ENCODE results near the gene ZNF688. TPM values are rescaled to one million over a fixed set of nuclear protein-coding genes. Genes with fewer than 3 reads are reported as not detected.
"Not testable (repeated sequence)": the region's sequence is repeated elsewhere in the genome, so short reads cannot be mapped to it uniquely, and the experiment has no call there.

The ZNF688 gene
- 5.9 TPM for total RNA-seq

GRCh38 chr16:30571445-30572322, at the start of gene ZNF688:
Gene ZNF688, minus strand, starts transcription at chr16:30571714. Its CDS starts 85 bp downstream, at chr16:30571629.
- DNase-seq = peak; percentile 95

- DNase-seq = no peak
Measured at GRCh38 chr16:30620169-30620568, 48.7 kb upstream of the ZNF688 start.

DNA sequence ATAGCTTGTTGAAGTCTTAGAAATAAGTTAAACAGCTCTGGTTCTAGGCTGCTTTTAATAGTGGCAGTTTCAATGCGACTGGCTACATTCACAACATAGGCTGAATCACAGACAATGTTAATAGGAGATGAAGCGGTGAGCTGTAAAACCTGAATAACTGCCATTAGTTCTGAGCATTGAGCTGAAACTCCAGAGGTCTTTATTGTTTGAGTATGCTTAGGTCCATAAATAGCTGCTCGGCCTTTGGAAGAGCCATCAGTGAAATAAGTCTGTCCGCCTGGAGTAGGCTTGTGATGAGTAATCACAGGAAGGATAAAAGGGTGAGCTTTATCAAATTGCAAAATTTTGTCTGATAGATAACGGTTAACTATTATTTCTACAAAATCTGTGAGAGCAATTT, 48.1 kb upstream of the ZNF688 start:
- DNase-seq = no peak

GRCh38 chr16:30619202-30619601, 47.7 kb upstream of the ZNF688 start:
- no peak for DNase-seq

DNA sequence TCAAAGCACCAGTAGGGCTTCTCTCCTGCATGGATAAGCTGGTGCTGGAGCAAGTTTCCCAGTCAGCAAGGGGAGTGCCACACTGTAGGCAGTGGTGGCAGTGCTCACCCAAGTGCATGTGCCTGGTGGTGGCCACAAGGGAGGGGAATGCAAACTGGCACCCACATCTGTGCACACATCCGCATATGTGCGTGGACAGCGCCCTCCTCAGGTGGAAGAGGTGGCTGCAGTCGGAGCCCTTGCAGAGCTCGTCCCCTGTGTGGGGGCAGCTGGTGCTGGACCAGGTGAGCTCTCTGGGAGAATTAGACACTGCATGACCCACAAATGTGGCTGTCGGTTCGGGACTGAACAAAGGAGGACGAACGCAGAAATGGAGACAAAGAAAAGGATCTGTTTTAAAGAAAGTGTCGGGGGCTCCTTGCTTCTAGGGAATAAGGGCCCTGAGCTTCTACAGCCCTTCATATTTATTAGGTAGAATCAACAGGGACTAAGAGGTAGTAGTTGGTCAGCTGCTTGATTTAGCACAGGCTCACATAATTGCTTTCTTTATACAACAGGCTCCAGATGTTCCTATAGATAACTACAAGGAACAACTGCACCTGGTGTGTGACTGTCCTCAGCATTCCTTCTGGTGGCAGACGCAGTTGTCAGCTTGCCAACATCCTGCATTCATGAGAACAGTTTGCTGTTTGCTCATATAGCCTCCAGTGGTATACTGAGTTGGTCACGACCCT, 44.0 kb upstream of the ZNF688 start:
- DNase-seq = no peak

DNA sequence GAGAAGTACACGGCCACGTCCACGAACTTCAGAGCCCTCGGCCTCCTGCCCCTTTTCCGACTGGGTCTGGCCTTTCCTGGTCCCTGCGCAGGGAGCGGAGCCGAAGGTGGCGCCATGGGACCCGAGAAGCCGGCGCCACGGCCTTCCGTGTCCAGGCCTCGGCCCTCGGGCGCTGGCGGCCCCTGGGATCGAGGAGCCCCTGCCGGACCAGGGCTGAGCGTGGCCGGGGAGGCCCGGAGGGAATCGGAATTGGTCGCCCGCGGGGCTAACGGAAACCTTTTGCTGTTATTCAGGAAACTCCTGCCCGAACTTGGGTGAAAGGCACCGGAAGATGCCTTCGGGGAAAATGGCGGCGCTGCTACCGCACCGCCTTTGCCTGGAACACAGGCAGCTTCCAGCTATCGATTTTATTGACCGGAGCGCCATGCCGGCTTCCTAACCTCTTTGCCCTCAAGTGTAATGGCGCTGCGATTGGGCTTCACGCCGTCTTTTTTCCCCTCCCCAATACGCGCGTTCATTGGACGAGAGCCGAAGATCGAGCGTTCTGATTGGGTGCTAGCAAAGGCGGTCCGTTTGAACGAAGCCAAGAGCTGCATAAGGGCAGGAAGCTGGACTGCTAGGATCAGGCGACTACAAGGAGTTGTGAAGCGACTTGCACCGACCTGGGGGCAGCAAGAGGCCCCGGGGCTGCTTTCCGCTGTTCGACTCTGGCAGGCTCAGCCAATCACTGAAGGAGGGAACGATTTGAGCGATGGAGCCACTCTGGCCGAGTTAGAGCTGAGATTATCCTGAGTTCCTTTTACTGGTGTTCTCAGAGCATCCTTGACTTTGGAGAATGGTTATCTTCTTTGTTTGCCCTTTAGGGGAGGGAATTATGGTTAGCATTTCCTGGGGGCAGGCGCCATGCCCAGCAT, 38.7 kb upstream of the ZNF688 start, which contains the start of gene ZNF689:
ZNF689 (minus strand) TSS at position 464 of the 914 bp plus-strand sequence; CDS start at position 116, 348 bp downstream.
- DNase-seq = peak; percentile 96

GRCh38 chr16:30609002-30609925, 37.8 kb upstream of the ZNF688 start:
- DNase-seq = peak; percentile 72

DNA sequence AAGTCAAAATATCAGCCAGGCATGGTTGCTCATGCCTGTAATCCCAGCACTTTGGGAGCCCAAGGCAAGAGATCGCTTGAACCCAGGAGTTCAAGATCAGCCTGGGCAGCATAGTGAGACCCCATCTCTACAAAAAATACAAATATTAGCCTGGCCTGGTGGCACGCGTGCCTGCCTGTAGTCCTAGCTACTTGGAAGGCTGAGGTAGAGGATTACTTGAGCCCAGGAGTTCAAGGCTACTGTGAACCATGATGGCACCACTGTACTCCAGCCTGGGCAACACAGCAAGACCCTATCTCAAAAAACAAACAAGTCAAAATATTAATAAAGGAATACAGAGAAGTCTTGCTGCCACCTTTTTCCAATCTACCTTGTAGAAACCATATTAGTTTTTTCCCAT, 34.5 kb upstream of the ZNF688 start:
- no peak for DNase-seq

DNA sequence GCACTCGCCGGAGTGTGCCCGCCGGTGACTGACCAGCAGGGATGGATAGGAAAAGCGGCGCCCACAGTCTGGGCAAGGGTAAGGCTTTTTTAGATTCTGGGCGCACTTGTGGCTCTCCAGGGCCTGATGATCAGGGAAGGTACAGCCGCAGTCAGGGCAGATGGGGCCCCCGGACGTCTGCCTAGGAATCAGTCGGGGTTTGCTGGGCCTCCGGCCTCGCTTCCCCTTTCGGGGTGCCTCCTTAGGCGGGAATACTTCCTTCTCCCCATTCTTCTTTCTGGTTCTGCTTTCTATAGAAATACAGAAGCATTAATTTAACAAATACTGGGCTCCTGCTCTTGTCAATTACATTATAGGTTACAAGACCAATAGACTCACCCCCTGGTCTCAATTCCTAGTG, 33.6 kb upstream of the ZNF688 start:
- no peak for DNase-seq

- no peak for DNase-seq
Measured at GRCh38 chr16:30604316-30604947, 32.9 kb upstream of the ZNF688 start.

GRCh38 chr16:30603945-30604315, 32.4 kb upstream of the ZNF688 start:
- DNase-seq = no peak

DNA sequence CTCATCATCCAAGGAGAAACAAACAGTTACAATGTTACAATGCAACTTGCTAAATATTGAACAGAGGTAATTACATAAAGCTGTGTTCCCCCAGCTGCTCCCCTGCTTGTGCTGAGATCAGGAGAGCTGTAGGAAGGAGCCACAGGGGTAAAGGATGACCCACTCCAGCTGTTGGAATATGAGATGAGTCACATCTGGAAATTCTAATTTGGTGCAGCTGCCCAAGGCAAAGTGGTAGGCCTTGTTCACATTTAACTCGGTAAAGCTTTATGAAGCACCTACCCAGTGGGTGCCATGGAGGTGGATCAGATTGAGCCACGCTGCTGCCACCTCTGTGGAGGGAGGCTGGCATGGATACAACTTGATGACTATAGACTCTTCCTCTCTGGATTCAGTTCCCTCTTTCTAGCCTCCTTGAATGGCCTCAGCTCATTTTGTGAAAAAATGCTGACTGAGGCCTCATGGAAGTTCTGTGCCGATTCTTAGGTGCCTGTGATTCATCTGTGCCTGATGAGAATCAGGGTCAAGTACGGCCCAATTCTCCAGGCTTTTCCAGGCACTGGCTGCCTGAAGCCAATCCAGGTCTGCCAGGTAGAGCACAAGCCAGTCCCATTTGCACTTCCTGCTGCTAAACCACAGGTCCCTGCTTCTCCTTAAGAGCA, 31.2 kb upstream of the ZNF688 start:
- DNase-seq = no peak

- DNase-seq = no peak
Measured at GRCh38 chr16:30601966-30602365, 30.5 kb upstream of the ZNF688 start.

DNA sequence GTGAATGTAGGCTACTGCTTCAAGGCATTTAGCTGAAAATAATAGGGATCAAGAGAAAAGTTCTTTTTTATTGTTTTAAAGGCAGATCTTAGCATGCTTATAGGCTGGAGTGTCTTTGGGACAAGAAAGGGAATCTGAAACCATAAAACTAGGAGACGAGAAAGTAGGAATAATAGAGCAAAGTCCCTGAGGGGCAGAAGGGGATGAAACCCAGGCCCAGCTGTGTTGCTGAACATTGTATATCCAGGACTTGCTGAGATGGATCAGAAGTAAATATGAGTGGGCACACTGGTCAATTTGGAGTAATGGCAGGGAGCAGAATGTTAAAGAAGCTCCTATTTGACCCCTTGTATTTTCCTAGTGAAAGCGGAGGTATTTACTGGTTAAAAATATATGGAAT, 29.4 kb upstream of the ZNF688 start:
- DNase-seq = no peak

- no peak for DNase-seq
Measured at GRCh38 chr16:30600215-30600614, 28.7 kb upstream of the ZNF688 start.

DNA sequence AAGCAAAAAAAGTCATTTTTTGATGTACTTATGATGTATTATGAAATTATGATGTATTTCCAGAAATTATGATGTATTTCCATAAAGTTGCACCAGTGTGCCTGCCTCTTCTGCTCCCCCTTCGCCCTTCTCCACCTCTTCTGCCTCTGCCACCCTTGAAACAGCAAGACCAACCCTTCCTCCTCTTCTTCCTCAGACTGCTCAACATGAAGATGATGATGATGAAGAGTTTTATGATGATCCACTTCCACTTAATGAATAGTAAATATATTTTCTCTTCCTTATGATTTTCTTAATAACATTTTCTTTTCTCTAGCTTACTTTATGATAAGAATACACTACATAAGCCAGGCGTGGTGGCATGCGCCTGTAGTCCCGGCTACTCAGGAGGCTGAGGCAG, 21.4 kb upstream of the ZNF688 start:
- no peak for DNase-seq

DNA sequence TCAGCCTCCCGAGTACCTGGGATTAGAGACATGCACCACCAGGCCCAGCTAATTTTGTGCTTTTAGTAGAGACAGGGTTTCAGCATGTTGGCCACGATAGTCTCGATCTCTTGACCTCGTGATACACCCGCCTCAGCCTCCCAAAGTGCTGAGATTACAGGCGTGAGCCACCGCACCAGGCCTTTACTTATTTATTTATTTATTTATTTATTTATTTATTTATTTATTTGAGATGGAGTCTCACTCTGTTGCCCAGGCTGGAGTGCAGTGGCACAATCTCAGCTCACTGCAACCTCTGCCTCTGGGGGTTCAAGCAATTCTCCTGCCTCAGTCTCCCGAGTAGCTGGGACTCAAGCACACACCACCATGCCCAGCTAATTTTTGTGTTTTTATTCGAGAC, 19.4 kb upstream of the ZNF688 start:
- not testable (repeated sequence) for DNase-seq

DNA sequence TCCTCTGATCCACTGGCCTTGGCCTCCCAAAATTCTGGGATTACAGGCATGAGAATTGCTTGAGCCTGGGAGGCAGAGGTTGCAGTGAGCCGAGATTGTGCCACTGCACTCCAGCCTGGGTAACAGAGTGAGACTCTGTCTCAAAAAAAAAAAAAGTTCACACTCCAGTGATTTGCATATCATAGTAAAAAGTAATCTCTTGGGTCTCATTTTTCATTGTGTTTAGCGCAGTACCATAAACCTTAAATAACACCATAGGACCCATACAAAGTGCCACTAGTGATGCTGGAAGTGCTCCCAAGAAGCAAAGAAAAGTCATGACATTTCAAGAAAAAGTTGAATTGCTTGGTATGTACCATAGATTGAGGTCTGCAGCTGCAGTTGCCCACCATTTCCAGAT, 18.1 kb upstream of the ZNF688 start:
- not testable (repeated sequence) for DNase-seq

DNA sequence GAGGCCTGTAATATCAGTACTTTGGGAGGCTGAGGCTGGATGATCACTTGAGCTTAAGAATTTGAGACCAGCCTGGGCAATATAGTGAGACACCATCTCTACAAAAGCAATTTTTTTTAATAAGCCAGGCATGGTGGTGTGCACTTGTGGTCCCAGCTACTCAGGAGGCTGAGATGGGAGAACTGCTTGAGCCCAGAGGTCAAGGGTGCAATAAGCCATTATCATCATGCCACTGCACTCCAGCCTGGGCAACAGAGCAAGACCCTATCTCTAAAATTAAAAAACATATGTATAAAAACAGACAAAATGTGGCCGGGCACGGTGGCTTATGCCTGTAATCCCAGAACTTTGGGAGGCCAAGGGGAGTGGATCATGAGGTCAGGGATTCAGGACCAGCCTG, 17.1 kb upstream of the ZNF688 start:
- DNase-seq = no peak
